AG10803 (cell line): ENCODE data around the gene PSMC6.
"Not testable (repeated sequence)": the region's sequence is repeated elsewhere in the genome, so short reads cannot be mapped to it uniquely, and the experiment has no call there.

Experiments used
- DNase-seq: peaks from one replicate; pipeline ENCODE4 v3.0.0; 2010; ENCODE audit warnings: low read depth
- H3K4me3 ChIP-seq: 2 replicates; pipeline ENCODE4 v1.5.1; 2011; ENCODE audit warnings: mild to moderate bottlenecking, low read length, control low read depth
- CTCF ChIP-seq: conservative IDR thresholded peaks from 2 replicates; pipeline ENCODE4 v1.5.1; 2011; ENCODE audit warnings: mild to moderate bottlenecking, low read length, control low read depth, inconsistent platforms

The PSMC6 gene

GRCh38 chr14:52755607-52756316 lies 48.8 kb downstream of the PSMC6 start:
- TF ChIP-seq CTCF, result no peak
- DNase-seq, result no peak
- no peak overlapping the region for H3K4me3 ChIP-seq

GRCh38 chr14:52759145-52759544 lies 52.1 kb downstream of the PSMC6 start:
- H3K4me3 ChIP-seq, result no peak overlapping the region
- no peak for DNase-seq
- no peak for TF ChIP-seq CTCF

GRCh38 chr14:52762923-52763322 lies 55.9 kb downstream of the PSMC6 start:
- not testable (repeated sequence) for H3K4me3 ChIP-seq, DNase-seq

GRCh38 chr14:52767058-52767833 lies 60.2 kb downstream of the PSMC6 start:
- no peak overlapping the region for H3K4me3 ChIP-seq
- DNase-seq, result no peak
- no peak for TF ChIP-seq CTCF

- no peak overlapping the region for H3K4me3 ChIP-seq
- no peak for DNase-seq
- TF ChIP-seq CTCF, result no peak
Observed at GRCh38 chr14:52769887-52770286, 62.9 kb downstream of the PSMC6 start.

- no peak overlapping the region for H3K4me3 ChIP-seq
- DNase-seq, result no peak
- TF ChIP-seq CTCF, result no peak
Observed at GRCh38 chr14:52776816-52777215, 69.8 kb downstream of the PSMC6 start.
